ENCODE data around the gene SIRT5.

- TF ChIP-seq CTCF (IDR thresholded peaks at IDR 0.05) (no peak), POLR2A (IDR thresholded peaks at IDR 0.05) (no peak)
These were observed 34.8 kb upstream of the SIRT5 start for GRCh38 chr6:13539572-13539971.

Data from vagina (tissue), 2 donors.